GM19324 (cell line): ENCODE results near the gene CSPG4.
"Not testable (repeated sequence)": the region's sequence is repeated elsewhere in the genome, so short reads cannot be mapped to it uniquely, and the experiment has no call there.

Experiments
- ATAC-seq: cut with Tn5 transposase; IDR thresholded peaks from one replicate; pipeline ENCODE4 v1.9.1; 2021; ENCODE audit warnings: mild to moderate bottlenecking, moderate library complexity; ENCODE audit not compliant: unreplicated experiment, low FRiP score

Gene CSPG4

GRCh38 chr15:75738647-75739325, 26.1 kb upstream of the CSPG4 start:
- peak; percentile 93 for ATAC-seq

DNA sequence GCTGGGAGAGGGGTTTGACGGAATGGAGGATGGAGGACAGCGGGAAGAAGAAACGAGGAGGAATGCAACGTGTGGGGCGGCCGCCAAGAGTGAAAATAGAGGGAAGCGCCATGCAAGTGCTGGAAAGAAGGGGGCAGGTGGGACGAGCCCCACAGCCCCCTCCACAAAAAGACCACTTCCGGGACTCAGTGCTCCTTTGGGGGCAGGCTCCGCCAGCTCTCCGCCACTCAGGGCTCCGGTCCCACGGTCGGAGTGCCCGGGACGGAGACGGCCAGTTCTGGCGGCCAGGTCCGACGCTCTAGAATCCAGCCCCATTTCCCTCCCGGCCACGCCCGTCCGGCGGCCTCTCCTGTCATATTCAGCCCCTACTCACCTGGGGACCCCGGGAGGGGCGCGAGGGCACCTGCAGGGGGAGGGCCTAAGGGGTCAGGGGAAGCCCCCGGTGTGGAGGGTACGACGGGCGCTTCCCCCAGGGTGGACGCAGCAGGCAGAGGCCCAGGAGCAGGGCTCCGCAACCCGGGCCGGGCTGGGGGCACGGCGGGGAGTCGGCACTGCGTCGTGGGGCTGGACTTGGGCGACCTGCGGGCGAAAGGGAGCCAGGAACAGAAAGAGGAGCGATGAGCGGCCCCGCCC, 25.5 kb upstream of the CSPG4 start:
- ATAC-seq: peak; percentile 28

DNA sequence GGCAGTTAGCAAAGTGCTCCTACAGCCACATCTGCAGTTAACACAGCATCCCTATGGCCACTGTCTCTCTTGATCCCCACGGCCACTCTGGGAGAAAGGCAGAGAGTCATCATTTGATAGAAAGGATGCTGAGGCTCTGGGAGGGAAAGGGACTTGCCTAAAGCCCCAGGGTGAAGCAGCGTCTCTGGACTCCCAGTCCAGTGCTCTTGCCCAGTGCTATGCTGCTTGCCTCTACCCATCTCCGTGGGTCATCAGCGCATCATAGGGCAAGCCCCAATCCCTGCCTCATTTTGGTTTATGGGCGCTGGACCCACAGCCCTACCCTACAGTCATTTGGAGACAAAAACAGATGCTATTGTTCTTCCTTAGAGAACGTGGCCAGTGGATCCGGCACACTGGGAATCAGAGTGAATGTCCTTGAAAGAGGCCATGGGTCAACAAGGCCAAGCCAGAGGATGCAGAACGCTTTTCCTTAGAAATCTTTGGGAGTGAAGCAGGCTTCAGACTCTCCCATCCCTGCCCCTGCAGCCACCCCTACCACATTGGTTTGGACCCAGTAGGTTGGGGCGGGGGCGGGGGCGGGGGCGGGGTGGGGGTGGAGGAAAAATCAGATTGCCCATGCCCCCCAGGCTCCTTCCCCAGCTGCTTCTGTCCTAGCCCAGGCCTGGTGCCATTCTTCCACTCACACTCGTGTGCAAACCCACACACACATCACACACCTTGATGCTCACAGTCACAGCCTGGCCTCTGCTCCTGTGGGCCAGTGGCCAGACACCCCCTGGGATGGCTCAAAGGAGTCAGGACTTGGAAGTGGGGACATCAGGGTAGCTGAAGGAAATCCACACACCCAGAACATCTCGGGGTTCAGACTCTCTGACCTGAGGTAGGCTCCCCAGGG, 24.7 kb upstream of the CSPG4 start:
- ATAC-seq: not testable (repeated sequence)

DNA sequence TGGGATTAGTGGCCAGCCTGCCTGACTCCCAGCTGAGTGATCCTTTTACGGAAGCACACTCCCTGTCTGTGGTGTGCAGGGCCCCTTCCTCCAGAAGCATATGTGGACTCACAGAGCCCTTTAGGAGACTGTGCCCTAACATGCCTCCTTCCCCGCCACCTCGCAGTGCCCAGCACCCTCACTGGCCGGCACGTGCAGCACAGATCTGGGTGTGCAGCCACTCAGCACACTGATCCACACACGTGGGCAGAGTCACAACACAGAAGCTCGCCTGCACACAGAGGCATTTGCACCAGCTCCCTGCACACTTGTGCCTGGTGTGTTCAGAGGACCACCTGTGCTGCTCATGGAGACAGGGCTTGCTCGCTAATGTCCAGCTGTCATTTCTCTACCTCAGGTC, 23.6 kb upstream of the CSPG4 start:
- ATAC-seq: no peak

DNA sequence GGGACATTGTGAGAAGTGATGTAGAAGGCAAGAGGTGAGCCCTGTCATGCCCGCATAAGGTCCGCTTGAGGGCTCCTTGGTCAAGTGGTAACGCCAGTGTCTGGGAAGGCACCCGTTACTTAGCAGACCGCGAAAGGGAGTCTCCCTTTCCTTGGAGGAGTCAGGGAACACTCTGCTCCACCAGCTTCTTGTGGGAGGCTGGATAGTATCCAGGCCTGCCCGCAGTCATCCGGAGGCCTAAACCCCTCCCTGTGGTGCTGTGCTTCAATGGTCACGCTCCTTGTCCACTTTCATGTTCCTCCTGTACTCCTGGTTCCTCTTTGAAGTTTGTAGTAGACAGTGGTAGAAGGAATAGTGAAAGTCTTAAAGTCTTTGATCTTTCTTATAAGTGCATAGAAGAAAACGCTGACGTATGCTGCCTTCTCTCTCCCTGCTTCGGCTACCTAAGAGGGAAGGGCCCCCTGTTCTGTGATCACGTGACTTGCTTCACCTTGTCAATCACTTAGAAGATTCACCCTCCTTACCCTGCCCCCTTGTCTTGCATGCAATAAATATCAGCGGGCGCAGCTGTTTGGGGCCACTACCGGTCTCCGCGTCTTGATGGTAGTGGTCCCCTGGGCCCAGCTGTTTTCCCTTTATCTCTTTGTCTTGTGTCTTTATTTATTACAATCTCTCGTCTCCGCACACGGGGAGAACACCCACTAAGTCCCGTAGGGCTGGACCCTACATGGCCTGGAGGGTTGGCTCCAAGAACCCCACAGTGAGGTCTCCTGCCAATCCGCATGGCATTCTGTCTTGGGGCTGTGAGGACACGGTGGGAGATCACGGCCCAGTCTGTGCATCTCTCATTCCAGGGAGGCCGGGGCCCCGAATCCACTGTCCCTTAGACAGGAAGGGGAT, 22.5 kb upstream of the CSPG4 start:
- ATAC-seq: not testable (repeated sequence)

GRCh38 chr15:75733761-75734651, 21.4 kb upstream of the CSPG4 start:
- no peak for ATAC-seq

GRCh38 chr15:75732809-75733451, 20.3 kb upstream of the CSPG4 start:
- no peak for ATAC-seq

DNA sequence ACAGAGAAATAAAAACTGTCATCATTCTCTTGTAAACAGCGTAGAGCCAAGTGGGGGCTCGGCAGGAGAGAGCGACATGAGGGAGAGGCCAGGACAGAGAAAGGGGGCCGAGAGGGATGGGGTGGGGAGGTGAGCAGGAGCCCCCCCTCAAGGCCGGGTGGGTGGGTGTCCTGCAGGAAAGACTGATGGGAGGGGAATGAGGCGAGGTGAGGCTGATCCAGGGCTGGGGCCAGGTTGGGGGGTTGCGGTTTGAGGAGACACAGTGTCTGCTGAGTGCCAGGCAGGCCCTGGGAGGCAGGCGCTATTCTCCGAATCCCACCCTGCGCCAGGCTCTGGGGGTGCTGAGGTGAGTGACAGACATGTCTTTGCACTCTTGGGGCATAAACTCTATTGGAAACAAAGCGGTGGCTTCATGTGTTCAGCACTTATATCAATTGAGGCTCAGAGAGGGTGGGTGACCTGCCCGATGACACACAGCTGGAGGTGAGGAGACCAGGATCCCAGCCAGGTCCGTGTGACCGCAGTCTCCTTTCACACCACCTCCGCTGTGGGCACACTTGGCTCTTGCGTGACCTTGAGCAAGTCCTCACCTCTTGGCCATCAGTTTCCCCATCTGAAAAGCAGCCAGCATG, 19.6 kb upstream of the CSPG4 start:
- no peak for ATAC-seq

DNA sequence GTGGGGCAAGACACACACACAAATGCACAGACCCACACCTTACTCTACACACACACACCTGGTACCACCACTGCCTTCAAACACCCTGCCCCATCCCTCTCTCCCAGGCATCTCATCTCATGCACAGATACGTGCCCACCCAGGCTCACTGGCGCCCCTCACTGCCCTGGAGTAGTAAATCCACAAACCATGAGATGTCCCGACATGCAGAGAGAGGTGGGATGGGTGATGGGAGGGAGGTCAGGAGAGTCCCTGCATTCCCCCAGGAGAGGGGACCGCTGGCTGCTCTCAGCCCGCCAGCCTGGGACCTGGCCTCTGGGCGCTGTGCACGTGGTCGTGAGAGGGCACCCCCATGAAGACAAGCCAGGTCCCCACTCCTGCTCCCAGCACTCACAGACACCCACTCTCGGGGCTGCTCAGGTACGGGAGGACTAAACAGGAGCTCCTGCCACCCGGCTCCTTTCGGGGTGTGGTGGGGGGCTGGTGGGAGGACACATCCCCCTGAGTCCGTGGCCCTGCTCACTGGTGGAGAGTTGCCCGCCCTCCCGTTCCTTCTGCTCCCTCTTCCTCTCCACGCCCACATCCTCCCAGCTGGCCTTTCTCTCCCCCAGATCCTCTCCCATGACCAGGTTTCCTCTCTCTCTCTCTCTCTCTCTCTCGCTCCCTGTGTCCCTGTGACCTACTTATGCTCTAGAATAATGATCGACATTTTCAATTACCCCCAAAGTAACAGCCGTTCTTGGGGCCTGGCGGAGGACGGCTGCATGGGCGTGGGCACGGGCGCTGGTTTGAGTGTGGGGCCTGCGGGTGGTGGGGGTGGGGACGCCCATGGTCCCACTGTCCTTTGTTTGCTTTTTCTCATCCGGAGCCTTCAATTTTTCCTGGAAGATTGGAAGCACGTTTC, 18.9 kb upstream of the CSPG4 start:
- ATAC-seq: no peak

- ATAC-seq: not testable (repeated sequence)
Observed at GRCh38 chr15:75730376-75731247, 18.0 kb upstream of the CSPG4 start.

GRCh38 chr15:75729326-75730069, 16.9 kb upstream of the CSPG4 start:
- ATAC-seq: no peak

DNA sequence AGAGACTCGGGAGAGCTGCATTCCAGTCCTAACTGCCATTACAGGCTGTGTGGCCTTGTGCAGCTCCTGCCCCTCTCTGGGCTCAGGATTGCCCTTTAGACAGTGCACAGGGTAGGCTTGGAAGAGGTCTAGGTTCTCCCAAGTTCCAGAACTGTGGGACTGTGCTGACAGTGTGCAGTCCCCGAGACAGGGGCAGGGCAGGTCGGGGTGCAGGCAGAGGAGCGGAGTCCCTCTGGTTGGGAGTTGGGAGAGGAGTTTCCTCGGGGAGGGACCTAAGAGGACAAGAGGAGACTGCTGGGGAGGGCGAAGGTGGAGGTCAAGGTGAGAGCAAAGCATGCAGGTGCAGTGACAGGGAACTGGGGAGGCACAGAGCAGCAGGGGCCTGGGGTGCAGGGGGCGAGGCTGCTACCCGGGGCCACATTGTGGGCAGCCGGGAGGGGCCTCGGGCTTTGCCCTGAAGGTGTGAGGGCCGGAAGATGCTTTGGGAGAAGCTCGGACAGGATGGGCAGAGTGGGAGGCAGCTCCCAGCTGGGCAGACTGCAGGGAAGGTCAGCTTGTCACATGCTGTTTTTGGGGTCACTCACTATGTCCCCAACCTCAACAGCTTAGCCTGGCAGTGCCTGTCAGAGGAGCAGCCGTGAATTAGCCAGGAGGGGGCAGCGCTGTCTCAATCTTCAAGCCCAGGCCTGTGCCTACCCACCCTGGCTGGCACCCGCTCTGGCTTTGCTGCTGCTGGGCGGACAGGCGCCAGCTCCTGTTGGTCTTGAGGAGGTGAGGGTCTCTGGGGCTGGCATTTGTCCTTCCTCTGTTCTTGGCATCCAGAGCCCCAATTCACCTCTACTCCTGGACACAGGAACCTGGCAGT, 15.4 kb upstream of the CSPG4 start:
- no peak for ATAC-seq

DNA sequence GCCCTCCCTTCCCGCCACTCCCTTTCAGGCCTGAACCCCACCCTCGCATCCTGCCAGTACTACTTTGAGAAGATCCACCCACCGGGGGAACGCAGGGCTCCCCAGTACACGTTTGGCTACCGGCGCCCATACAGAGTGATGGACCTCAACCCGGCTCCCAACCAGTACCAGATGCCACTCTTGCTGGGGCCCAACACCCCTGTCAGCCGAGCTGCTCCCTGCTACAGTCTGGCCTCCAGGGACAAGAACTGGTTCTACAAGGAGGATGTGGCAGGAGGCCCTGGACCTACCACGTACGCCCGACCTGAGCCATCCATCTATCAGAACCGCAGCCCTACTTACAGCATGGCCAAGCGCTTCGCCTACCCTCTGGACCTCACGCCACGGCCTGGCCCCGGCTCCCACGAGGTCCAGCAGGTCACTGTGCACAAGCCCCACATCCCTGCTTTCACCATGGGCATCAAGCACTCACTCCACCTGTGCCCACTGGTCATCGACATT, 14.4 kb upstream of the CSPG4 start:
- no peak for ATAC-seq

DNA sequence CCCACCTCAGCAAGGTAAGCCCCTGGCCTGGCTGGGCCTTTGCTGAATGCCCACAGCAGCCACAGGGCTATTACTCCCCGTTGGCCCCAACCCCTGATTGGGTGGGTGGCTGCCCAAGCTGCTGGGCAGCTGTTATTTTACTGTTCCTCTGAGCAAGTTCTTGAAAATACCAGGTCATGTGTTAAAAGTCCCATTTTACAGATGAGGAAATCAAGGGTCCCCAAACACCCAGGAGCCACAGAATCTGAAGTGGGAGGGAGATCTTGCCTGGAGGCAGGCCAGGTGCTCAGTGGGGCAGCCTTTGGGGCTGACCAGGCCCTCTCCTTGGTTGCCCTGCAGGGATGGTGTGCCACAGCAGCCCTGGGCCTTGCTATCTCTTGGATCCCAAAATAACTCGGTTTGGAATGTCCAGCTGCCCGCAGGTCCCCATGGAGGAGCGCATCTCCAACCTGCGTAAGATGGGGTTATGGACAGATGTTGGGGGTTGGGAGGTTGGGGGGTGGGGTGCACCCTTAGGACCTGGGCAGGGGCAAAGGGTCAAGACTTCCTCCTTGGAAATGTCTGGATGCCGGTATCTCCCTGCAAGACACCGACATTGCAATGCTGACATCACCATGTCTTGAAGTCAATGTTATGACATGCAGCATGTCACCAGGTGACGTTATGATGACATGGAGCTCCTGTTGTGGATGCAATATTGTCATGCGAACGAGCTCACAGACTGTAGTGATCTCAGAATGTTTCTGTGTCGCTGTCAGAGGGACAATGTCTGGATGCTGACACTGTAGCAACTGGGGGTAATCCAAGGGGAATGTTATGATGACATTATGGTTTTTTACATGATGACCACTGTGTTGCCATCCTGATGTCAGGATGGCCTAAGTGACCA, 13.3 kb upstream of the CSPG4 start:
- no peak for ATAC-seq
